DLD1 (cell line): ENCODE data around the gene ZNF710.

Experiments
- in situ Hi-C: cut with HindIII; loops from 2 replicates; pipeline ENCODE4 v1.10.0; 2017; ENCODE audit warnings: low sequenced_read_pairs

The ZNF710 gene

DNA sequence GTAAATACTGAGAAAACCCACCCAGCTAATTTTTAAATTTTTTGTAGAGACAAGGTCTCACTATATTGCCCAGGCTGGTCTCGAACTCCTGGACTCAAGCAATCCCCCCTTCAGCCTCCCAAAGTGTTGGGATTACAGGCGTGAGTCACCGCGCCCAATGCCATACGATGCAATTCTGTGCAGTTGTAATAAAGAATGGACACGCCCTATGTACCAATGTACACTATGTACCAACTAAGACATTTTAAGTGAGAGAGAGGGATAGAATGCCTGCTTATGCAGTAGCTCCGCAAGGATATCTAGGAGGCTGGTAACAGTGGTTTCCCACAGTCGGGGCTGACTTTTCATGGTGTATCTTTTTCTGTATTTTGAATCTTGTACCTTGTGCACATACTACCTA lies 14.6 kb downstream of the ZNF710 start:
- in situ Hi-C loops: no loop called here

GRCh38 chr15:90016721-90017120 lies 15.6 kb downstream of the ZNF710 start:
- in situ Hi-C loops: no loop called here

- in situ Hi-C loops: no loop called here
Observed at GRCh38 chr15:90018216-90018831, 17.2 kb downstream of the ZNF710 start.

GRCh38 chr15:90019611-90020010 lies 18.5 kb downstream of the ZNF710 start:
- in situ Hi-C loops: no loop called here

- in situ Hi-C loops: no loop called here
Observed at GRCh38 chr15:90020021-90020735, 19.1 kb downstream of the ZNF710 start.

GRCh38 chr15:90020936-90021507 lies 19.9 kb downstream of the ZNF710 start:
- in situ Hi-C loops: no loop called here

GRCh38 chr15:90022345-90022744 lies 21.2 kb downstream of the ZNF710 start:
- in situ Hi-C loops: no loop called here

DNA sequence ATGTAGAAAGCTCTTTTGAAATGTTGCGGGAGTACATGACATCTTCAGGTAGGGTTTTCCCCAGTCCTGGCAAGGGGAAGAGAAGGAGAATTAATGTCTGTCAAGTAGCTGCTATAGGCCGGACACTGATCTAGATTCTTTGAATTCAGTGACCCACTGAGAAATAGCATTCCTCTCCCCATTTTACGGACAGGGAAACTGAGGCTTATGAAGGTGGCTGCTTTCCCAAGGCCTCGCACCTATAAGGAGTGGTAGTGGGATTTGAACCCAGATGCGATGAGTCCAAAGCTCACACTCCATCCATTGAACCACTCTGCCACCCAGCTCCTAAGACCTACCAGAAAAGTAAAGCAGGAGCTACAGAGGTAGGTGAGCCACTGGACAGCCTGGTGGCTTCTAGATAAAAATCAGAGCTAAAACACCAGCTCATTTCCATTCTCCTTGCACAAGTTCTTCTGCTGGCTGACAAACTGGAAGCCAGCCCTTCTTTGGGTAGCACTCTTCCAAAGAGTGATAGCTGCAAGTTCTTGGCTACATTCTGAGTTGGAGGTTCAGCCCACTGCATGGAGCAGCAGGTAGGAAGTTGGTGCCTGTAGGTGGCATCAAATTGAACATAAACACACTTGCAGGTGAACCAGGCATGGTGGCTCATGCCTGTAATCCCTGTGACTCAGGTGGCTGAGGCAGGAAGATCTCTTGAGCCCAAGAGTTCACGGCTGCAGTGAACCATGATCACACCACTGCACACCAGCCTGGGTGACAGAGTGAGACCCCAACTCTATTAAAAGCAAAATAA lies 22.0 kb downstream of the ZNF710 start:
- in situ Hi-C loops: no loop called here

- in situ Hi-C loops: no loop called here
Observed at GRCh38 chr15:90024406-90024805, 23.3 kb downstream of the ZNF710 start.

GRCh38 chr15:90025489-90026033 lies 24.4 kb downstream of the ZNF710 start:
- in situ Hi-C loops: no loop called here

GRCh38 chr15:90028376-90028944 lies 27.3 kb downstream of the ZNF710 start:
- in situ Hi-C loops: no loop called here

DNA sequence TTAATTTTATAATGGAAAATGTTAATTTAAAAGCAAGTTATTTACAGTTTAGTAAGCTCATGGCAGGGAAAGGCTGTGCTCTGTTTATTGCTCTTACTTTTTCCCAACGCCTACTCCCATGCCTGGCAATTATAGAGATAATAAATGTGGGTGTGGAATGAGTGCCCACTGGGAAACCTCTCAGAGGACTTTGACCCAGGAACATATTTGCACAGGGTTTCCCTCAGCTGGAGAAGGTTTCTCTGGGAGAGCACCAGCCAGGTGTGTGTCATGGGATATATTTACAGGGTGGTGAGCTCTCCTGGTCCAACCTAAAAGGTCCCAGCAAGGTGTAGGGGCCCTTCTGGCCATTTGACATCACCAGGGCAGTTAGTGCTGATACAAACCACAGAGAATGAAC lies 27.9 kb downstream of the ZNF710 start:
- in situ Hi-C loops: no loop called here

DNA sequence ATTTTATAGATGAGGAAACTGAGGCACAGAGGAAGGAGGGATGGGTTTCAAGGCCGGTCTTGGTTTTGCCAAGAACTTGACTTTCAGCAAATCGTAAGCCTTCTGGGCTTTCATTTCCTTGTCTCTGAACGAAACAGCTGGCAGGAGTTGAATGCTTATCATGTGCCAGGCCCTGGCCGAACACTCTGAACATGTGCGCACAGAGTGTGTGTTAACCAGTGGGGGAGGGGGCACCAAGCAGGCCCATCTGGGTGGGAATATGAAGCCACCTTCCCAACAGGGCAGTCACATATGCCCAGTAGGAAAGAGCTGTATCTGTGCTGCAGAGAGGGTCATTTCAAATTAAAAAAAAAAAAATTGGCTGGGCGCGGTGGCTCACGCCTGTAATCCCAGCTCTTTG lies 29.3 kb downstream of the ZNF710 start:
- in situ Hi-C loops: loop anchor here (5.0 kb wide), 1 partner anchor 37 kb away; no protein-coding TSS in a partner anchor

- in situ Hi-C loops: loop anchor here (5.0 kb wide), 1 partner anchor 36 kb away; no protein-coding TSS in a partner anchor
Observed at GRCh38 chr15:90031231-90031791, 30.2 kb downstream of the ZNF710 start.

- in situ Hi-C loops: loop anchor here (5.0 kb wide), 1 partner anchor 34 kb away; no protein-coding TSS in a partner anchor
Observed at GRCh38 chr15:90033006-90033405, 31.9 kb downstream of the ZNF710 start.

DNA sequence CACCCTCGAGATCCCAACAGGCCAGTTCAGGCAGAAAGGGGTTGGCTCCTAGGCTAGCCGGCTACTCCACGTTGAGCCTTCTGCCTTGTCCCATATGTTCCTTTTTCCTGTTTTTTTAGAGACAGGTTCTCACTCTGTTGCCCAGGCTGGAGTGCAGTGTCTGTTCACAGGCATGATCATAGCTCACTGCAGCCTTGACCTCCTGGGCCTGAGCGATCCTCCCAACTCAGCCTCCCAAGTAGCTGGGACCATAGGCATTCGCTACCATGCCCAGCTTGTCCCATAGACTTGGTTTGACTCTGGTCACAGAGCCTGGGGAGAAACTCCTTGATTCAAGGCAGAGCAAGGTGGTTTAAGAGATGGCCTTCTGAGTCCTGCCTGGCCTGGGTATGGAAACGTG lies 32.3 kb downstream of the ZNF710 start:
- in situ Hi-C loops: loop anchor here (5.0 kb wide), 1 partner anchor 34 kb away; no protein-coding TSS in a partner anchor

- in situ Hi-C loops: no loop called here
Observed at GRCh38 chr15:90035095-90035839, 34.1 kb downstream of the ZNF710 start.

DNA sequence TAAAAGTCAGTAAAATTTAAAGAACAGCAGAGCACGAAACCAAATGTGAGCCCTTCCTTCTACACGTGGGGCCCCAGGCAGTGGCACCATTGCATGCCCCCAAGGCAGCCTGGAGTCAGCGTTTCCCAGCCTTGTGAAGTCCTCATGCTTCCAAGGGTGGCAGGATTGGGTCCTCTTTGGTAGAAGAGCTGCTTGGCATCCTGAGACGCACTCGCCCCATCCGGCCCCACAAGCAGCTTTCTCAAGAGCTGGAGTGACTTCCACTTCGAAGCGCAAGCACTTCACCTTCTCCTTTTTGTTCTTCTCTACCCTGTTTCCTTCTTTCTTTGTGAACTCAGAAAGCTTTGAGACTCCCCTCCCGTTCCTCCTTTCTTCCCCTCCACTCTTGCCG lies 34.7 kb downstream of the ZNF710 start:
- in situ Hi-C loops: no loop called here

- in situ Hi-C loops: no loop called here
Observed at GRCh38 chr15:90036343-90036742, 35.2 kb downstream of the ZNF710 start.
